ENCODE measurements around the gene ACADS.

ACADS gene

GRCh38 chr12:120702637-120703036 is 23.0 kb upstream of the ACADS start:
- DNase-seq, result no peak

GRCh38 chr12:120703311-120703942 is 22.2 kb upstream of the ACADS start:
- no peak for DNase-seq

- no peak for DNase-seq
These were observed 20.0 kb upstream of the ACADS start for GRCh38 chr12:120705618-120706017.

- DNase-seq, result no peak
These were observed 19.6 kb upstream of the ACADS start for GRCh38 chr12:120706029-120706428.

GRCh38 chr12:120708651-120709050 is 17.0 kb upstream of the ACADS start:
- DNase-seq, result no peak

GRCh38 chr12:120710031-120710804 is 15.4 kb upstream of the ACADS start, which contains the start of gene UNC119B:
TSS of gene UNC119B (plus strand) at chr12:120710458. CDS start at chr12:120710475, 17 bp downstream.
- no peak for DNase-seq

- no peak for DNase-seq
These were observed 14.8 kb upstream of the ACADS start for GRCh38 chr12:120710805-120711296.

GRCh38 chr12:120711411-120711810 is 14.2 kb upstream of the ACADS start:
- no peak for DNase-seq

- DNase-seq, result no peak
These were observed 13.0 kb upstream of the ACADS start for GRCh38 chr12:120712610-120713009.

- DNase-seq, result peak; percentile 66
These were observed 11.7 kb upstream of the ACADS start for GRCh38 chr12:120713861-120714482.

- DNase-seq, result no peak
These were observed 7.6 kb upstream of the ACADS start for GRCh38 chr12:120718055-120718454.

GRCh38 chr12:120719072-120719471 is 6.6 kb upstream of the ACADS start:
- DNase-seq, result no peak

- no peak for DNase-seq
These were observed 6.0 kb upstream of the ACADS start for GRCh38 chr12:120719496-120720233.

GRCh38 chr12:120720234-120720986 is 5.2 kb upstream of the ACADS start:
- no peak for DNase-seq

- no peak for DNase-seq
These were observed 4.4 kb upstream of the ACADS start for GRCh38 chr12:120720987-120721801.

GRCh38 chr12:120721866-120722265 is 3.8 kb upstream of the ACADS start:
- DNase-seq, result no peak

- DNase-seq, result no peak
These were observed 2.8 kb upstream of the ACADS start for GRCh38 chr12:120722784-120723183.

- DNase-seq, result no peak
These were observed 906 bp upstream of the ACADS start for GRCh38 chr12:120724720-120725119.

GRCh38 chr12:120725151-120725658 is 421 bp upstream of the ACADS start:
- DNase-seq, result no peak

- no peak for DNase-seq
These were observed 826 bp downstream of the ACADS start for GRCh38 chr12:120726510-120726793.

GRCh38 chr12:120726961-120727360 is 1.3 kb downstream of the ACADS start:
- no peak for DNase-seq
